Ishikawa (cell line): ENCODE results near the gene SPESP1.

ENCODE experiments used
- CREB1 ChIP-seq: IDR thresholded peaks from 2 replicates; pipeline ENCODE4 v1.6.1; 2012; ENCODE audit warnings: low read depth
- EP300 ChIP-seq: IDR thresholded peaks from 2 replicates; pipeline ENCODE4 v1.6.1; 2012; ENCODE audit warnings: borderline replicate concordance
- RAD21 ChIP-seq: IDR thresholded peaks from 2 replicates; pipeline ENCODE4 v1.6.1; 2012; ENCODE audit warnings: low read depth
- TEAD4 ChIP-seq: IDR thresholded peaks from 2 replicates; pipeline ENCODE4 v1.6.1; 2012
- YY1 ChIP-seq: IDR thresholded peaks from 2 replicates; pipeline ENCODE4 v1.6.1; 2012; ENCODE audit warnings: low read depth
- ZBTB7A ChIP-seq: IDR thresholded peaks from 2 replicates; pipeline ENCODE4 v1.6.1; 2012; ENCODE audit warnings: low read depth
- TF ChIP-seq, protein P1 (sequence below): IDR thresholded peaks from 2 replicates; pipeline ENCODE4 v1.6.1; 2012; ENCODE audit warnings: low read depth, mild to moderate bottlenecking
- TF ChIP-seq, protein P2 (sequence below): IDR thresholded peaks from 2 replicates; pipeline ENCODE4 v1.6.1; 2012

DNA sequence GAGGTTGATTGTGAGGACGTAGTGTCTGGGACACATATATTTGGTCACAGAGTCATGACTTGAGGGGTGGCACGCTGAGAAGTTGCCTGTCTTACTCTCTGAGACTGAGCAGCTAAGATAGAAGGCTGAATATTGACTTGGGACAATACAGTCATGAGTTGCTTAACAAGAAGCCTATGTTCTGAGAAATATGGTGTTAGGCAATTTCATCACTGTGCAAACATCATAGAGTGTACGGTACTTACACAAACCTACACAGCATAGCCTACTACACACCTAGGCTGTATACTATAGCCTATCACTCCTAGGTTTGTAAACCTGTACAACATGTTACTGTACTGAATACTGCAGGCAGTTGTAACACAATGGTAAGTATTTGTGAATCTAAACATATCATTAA lies 30.3 kb upstream of the SPESP1 start:
- TF ChIP-seq ZBTB7A: no peak
- TF ChIP-seq, protein P1, sequence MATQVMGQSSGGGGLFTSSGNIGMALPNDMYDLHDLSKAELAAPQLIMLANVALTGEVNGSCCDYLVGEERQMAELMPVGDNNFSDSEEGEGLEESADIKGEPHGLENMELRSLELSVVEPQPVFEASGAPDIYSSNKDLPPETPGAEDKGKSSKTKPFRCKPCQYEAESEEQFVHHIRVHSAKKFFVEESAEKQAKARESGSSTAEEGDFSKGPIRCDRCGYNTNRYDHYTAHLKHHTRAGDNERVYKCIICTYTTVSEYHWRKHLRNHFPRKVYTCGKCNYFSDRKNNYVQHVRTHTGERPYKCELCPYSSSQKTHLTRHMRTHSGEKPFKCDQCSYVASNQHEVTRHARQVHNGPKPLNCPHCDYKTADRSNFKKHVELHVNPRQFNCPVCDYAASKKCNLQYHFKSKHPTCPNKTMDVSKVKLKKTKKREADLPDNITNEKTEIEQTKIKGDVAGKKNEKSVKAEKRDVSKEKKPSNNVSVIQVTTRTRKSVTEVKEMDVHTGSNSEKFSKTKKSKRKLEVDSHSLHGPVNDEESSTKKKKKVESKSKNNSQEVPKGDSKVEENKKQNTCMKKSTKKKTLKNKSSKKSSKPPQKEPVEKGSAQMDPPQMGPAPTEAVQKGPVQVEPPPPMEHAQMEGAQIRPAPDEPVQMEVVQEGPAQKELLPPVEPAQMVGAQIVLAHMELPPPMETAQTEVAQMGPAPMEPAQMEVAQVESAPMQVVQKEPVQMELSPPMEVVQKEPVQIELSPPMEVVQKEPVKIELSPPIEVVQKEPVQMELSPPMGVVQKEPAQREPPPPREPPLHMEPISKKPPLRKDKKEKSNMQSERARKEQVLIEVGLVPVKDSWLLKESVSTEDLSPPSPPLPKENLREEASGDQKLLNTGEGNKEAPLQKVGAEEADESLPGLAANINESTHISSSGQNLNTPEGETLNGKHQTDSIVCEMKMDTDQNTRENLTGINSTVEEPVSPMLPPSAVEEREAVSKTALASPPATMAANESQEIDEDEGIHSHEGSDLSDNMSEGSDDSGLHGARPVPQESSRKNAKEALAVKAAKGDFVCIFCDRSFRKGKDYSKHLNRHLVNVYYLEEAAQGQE: no peak
- TF ChIP-seq TEAD4: no peak
- no peak for TF ChIP-seq RAD21
- no peak for TF ChIP-seq YY1
- no peak for TF ChIP-seq EP300
- TF ChIP-seq, protein P2, sequence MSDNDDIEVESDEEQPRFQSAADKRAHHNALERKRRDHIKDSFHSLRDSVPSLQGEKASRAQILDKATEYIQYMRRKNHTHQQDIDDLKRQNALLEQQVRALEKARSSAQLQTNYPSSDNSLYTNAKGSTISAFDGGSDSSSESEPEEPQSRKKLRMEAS: no peak
- TF ChIP-seq CREB1: no peak
